HG03469 (cell line): Measurements from ENCODE around the gene GDF7.

Experiments
- ATAC-seq: cut with Tn5 transposase; IDR thresholded peaks from one replicate; pipeline ENCODE4 v1.9.1; 2021; ENCODE audit warnings: mild to moderate bottlenecking, moderate library complexity, moderate number of reproducible peaks; ENCODE audit not compliant: unreplicated experiment

The GDF7 gene

DNA sequence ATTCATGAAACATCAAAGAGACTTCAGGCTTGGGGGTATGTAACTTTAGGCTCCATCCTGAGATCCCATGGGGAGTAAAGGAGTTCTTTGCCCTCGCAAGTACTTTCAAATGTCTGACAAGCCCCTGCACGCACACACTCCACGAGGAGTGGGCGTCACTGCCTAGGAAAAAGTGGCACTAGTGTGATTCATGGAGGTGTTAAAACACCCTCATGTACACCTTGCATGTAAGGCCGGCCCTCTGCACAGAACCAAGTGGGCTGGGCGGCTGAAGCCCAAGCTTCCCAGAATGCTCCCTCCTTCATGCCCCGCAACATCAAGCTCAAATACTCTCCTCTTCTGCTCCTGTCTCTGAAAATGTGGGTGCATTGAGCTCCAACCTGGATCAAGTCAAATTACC is 23.9 kb upstream of the GDF7 start:
- no peak for ATAC-seq

DNA sequence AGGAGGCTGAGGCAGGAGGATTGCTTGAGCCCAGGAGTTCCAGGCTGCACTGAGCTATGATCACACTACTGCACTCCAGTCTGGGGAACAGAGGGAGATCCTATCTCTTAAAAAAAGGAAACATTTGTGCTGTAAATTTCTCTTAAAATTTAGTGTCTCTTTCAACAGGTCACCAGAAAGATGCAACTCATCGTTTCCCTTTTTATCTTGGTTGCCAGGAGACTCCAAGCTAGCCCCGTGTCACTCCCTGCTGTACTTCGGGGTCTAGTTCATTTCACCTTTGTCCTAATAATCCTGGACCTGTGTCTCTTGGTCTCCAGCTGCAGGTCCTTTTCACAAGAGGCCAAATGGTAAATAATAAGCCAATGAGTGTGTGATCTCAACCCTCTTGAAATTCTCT is 23.1 kb upstream of the GDF7 start:
- ATAC-seq = no peak

DNA sequence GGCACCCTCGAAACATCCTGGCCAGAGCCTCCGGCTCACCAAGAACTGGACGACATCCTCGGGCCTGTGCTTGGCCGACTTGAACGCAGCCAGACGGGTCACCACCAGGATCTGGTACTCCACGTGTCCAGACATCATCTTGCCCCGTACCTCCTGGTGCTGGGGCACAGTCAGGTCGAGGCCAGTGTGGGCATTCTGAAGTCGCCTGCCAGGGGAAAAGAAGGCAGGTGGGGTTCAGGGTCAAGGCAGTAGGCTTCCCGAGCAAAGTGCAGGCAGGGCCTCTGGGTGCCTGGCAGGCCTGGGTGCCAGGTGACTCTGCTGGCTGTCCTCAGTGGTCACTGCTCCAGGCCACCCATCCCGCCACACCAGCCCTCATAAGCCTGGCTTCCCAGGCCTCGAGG is 21.6 kb upstream of the GDF7 start:
- no peak for ATAC-seq

DNA sequence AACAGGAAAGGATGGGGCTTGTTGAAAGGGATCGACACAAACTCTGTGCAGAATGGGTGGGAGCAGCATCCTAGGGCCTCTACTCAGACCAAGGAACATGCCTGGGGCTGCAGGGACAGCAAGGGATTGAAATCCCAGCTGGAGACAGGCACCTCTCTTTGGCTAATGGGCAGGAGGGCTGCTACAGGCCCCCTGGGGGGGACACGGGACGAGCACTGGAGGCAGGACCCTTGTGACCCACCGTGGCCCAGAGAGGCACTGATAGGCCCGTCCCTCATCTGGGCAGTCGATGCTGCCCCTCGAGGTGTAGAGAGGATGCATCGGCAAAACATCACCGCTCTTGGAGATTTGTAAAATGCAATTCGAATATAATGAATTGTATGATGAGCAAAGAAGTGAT is 21.2 kb upstream of the GDF7 start:
- no peak for ATAC-seq

DNA sequence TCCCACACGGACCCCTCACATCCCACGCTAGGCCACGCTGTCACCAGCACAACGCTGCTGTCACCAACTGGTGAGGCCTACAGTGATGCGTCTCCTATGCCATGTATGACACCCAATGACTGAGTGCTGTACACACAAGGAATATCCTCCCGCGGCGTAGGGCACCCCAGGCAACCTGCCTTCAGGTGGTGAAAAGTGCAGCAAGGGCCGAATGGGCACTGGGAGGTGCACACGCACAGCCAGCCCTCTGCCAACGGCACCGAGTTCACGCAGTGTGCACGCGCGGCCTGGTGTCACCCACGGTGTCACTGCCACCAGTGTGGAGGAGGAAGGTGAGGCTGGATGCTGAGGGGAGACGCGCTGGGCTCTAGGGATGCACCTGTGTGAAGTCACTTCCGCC is 20.5 kb upstream of the GDF7 start:
- no peak for ATAC-seq

DNA sequence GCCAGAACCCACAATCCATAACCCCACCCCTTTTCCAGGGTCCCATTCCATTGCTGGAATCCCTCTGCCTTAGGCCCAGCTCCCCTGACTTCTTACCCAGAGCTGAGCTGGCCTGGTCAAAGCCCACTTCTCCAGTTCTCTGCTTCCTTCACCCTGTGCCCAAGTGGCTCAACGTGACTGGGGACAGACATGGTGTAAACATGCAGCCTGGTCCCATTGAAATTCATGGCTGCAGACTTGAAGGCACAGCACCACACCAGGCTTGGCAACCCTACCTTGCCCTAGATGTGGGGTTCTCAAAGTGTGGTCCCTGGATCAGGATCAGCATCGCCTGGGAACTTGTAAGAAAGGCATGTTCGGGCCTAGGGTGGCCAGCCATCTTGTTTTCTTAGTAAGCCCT is 19.7 kb upstream of the GDF7 start:
- no peak for ATAC-seq

DNA sequence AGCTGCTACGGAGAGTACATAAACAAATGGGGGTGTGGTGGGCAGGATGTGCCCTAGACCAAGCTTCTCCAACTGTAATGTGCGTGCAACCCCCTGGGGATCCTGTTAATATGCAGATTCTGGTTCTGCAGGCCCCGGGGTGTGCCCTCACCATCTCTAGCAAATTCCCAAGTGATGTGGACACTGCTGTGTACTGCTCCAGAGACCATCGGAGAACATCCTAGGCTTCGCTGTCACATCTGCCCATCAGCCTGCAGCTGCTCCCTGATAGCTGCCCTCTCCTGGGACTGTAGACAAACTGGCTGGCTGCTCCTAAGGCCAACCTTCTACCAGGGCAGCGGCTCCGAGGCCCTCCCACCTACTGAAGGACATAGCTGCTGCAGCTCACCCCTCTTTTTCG is 19.2 kb upstream of the GDF7 start:
- ATAC-seq = no peak

DNA sequence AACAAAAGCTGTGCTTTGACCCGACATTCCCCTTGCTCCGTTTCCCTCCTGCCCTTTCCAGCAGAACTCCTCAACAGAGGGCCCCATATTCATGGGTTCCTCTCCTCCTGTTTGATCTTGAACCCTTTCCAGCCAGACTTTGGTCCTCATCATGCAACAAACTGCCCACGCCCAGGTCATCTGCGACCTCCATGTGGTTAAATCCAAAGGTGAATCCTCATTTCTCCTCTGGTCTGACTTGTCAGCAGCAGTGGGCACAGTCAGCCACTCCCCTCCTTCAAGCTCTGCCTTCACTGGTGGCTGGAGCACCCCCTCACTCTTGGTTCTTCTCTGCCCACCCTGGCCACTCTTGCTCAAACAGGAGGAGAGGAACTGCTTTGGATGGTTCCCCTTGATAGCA is 18.7 kb upstream of the GDF7 start:
- no peak for ATAC-seq

DNA sequence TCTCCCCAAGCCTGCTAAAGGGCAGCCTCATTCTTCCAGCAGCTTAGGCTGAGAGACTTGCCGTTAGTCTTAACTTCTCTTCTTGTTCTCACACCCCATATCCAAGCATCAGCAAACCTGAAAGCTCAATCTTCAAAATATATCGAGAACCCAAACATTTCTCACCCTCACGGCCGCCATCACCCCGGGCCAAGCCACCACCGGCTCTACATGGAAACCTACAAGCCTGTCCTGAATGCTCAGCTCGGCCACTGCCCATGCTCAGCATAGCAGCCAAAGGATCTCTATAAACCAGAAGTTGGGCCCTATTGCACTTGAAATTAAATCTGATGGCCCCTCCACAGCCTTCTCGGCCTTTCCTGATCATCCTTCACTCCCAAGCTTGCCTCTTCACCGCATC is 18.1 kb upstream of the GDF7 start:
- ATAC-seq = no peak

DNA sequence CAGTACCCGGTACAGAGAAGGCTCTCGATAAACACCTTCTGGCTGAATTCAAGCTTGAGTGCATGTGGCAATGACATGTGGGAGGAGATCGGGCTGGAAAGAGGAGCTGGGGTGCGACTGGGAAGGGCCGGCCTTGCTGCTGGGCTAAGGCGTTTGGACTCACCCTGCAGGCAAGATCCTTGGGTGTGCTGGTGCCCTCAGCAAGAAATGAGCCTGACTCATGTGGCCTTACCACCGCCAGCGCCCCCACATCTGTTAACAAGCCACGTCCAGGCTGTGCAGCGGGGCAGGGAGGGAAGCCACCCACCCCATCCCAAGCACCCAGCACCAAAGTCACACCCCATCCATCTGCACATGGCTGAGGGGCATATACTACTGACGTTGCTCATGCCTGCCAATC is 17.4 kb upstream of the GDF7 start:
- ATAC-seq = no peak

DNA sequence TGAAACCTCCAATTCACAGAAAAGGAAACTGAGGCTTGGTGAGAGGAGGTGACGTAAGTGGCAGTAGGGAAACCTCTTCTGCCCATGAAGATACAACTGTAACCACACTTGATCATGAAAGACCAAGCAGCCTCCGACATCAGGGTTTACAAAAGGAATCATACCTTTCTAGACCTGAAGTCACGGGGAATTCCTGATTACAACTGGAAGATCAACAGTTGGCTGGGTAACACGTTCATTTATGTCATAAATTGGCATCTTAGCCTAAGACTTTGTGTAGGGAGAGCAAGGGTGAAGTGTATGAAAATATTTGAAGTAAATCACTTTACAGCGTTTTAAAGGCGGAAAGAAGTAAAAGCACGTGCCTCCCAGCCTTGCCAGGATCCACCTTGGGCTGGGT is 17.0 kb upstream of the GDF7 start:
- no peak for ATAC-seq

DNA sequence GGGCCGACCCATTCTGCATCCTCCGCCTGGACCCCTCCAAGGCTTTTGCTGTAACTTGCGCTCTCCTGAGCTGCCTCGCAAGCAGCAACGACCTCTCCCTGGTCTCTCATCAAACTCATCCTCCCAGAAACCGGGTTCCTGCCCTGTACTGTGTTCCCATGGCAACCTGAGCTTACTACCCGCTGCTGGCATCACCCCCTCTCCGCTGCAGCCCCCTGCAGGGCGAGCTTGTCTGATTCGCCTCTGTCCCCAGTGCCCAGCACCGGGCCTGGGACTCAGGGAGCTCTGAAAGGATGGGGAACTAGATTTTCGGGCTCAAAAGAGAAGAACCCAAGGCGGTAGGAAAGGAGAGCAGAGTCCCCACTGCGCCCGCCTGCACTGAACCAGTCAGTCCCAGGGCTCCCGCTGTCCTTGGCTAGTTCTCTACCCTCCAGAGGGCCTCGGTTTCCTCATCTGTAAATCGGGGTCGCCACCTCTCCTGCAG is 16.5 kb upstream of the GDF7 start:
- no peak for ATAC-seq

DNA sequence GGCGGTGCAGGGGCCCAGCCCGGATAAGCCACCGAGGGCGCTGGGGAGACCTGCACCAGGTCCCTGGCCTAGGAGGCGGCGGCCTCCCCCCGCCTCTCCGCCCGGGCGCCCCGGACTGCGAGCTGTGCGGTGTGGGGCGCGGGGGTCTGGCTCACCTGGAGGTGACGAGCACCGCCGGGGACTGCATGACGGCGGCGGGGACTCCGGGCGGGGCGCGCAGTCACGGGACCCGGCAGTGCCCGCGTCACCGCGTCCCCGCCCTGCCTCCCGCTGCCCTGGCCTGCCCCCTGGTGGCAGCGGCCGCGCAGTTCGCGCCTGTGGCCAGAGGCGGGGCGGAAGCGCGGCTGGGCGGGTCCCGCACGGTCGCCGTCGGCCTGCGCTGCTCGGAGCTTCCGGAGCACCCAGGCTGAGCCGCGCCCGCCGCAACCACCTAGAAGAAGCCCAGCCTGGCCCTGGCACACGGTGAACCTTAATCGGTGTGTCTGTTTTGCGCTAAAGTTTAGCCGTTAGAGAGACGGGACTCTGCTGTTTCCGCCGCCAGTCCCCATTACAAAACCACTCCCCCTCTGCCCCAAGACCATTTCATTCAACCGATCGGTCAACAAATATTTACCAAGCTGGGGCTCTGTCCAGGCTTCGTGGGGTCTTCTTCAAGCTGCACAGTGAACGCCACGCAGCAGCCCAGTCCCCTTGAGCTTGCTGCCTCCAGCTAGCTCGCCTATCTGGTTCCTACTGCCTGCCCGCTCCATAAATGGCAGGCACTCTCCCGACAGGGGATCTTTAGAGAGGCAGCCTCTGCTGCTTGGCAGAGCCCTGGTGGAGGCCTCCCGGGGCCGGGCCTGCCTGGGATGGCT is 15.8 kb upstream of the GDF7 start, which contains the start of gene HS1BP3:
Gene HS1BP3, minus strand, starts transcription at position 222 of the 854 bp plus-strand sequence. Its CDS starts 35 bp downstream, at position 187.
- peak; percentile 95 for ATAC-seq

DNA sequence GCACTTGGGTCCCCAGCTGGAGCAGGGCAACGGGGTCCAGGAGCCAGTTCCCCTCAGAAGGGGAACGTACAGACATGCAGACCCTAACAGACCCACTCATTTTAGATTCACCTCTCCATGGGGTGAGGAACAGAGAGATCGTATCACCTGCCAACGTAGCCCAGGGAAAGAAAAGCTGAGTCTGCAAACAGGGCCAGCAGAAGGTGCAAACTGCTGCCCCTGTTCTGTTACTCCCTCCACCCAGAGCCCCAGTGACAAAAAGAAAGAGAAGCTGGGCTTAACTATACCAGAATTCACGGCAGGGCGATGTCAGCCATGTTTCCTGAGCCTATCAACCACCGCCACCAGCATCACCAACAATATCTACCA is 15.2 kb upstream of the GDF7 start:
- ATAC-seq = no peak

DNA sequence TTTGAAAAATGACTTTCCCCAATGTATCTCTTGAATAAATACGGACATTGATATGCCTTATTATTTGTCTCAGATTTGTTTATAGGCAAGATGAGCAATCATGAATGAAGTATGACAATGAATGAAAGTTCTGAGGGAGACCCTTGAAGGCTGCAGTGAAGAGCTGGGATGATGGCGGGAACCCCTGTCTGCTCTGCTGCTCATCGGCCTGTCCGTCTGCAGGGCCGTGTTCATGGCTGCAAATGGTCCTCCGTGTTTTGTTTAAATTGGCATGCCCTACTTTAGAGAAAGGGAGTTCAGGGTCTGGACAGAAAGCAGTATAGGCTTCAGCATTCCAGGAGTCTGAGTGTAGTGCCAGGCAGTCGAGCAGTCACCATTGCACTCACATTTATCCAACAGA is 14.8 kb upstream of the GDF7 start:
- no peak for ATAC-seq

DNA sequence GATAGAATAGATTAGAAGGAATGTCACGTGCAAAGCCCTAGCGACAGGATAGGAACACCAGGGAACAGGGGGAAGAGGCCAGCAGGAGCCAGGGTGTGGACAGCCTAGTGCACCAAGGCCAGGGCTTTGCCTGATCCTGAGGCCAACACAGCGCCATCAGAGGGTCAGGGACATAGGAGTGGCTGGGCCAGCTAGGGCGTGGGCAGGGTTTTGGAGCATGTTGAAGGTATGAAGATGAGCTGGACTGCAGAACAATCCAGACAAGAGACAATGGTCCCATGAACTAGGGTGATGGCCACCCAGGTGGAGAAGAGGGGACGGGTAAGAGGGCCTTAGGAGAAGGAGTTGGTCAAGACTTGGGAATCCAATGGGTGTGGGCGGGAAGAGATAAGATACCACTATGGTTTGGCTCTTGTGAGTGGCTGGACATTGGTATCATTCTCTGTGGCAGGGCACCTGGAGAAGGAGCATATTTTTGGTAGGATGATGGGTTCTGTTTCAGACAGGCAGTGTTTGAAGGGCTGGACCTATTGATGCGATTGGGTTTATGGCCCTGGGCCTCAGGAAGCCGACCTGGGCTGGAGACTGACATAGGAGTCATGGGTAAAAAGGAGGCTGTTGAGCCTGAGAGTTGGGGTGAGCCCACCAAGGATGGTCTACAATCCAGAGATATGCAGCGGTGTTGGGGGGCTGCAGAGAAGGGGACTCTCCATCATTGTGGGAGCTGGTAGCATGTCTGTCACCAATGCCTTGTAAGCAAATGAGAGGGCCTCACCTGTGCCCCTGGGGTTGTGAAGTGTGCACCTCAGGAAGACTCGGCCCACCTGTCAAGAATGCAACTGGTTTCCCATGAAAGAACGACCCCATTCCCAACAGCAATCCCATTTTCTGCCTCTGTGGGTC is 14.0 kb upstream of the GDF7 start:
- ATAC-seq = no peak

DNA sequence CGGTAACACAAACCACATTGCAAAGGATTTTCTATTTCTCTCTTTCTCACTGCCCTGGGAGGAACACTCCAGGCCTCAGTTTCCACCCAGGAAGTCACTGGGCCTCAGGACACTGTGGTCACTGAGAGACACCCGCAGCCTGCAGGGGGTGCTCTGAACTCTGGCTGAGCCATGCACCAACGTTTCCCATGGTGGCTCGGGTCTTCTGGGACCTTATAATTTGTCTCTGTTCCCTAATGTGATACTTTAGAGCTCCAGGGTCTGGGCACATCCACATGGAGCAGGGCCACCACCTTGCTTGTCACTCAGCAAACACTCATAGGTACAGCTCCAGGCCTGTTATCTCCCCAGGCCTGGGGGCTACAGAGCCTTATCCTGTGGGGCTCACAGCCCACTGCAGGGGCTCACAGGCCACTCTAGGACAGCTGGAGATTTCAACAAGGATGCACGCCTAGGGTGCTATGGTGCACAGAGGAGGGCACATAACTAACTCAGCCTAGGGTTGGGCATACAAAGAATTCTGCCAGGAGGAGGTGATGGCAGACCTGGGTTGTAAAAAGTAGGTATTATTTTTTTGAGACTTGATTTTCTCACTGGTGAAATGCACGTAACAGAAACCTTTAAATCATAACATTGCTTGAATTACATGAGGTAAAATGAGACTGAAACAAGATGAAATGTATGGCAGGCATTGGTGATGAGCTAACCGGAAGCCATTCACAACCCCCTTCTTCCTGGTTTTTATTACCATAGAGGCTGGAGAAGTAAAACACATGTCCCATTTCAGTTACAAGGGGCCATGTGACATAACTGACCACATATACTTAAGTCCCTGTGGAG is 13.0 kb upstream of the GDF7 start:
- no peak for ATAC-seq

DNA sequence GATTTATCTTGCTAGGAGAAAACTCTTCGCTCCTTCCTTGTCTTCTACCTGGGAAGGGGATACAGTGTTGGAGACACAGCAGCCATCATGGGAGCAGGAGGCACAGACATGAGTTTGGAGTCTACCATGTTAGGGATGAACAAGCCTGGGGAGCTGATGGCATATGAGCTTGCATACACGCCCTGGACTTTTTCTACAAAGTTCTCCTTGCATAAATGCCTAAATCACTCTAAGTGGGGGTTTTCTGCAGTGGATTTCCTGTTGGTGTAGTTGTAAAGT is 12.5 kb upstream of the GDF7 start:
- ATAC-seq = no peak

DNA sequence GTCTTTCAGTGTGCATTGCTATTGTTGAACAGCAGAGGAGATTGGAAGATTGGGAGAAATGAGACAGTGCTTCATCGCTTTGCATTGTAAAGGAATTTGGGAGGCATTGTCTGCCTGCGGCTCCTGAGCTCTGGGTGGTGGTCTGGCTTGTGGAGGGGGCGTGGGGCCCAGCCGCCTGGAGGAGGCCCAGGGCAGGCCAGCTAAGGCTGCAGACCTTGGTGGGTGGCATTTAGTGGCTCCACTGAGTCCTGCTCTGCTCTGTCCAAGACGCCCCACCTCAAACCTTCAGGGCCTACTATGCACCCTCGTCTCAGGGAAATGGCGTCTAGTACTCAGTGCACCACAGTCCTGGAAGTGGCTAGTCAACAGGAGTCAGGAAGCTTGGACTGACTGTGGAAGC is 10.4 kb upstream of the GDF7 start:
- ATAC-seq = no peak

DNA sequence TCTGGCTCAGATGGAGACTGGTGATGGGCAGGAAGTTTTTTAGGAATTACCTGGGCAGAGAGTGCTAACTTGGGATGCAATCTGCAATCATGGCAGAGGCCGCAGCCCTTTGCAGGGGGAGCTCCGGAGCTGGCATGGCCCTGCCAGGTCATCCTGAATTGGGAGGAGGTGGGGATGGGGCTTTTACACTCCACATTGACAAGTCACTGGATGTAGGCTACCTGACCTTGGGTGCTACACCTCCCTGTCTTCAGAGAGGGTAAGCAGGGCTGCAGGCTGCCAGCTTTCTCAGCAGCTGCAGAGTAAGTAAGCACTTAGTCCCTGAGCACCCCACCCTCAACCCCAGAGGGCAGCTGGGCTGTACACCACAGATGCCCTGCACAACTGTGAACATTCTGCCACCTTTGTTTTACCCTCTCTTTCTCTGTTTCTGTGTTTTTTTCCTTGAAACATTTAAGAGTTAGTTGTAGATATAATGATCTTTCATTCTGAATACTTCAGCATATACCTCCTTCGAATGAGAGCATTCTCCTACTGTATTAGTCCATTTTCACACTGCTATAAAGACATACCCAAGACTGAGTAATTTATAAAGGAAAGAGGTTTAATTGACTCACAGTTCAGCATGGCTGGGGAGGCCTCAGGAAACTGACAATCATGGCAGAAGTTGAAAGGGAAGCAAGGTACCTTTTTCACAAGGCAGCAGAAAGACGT is 9.3 kb upstream of the GDF7 start:
- no peak for ATAC-seq
